RWPE1 (cell line): Measurements from ENCODE around the gene STK33.

Experiments used
- CTCF ChIA-PET: fragments of 350-600 bp; sonication (Branson Sonifier 250); formaldehyde crosslinking; extraction: SDS; loops from one replicate; lab custom pipeline; 2021; lab: Yijun Ruan, JAX
- POLR2A ChIA-PET: fragments of 400-600 bp; formaldehyde crosslinking; extraction: SDS; loops from one replicate; lab custom pipeline; 2020; ENCODE audit warnings: antibody characterized with exemption; ENCODE audit not compliant: low non-redundant PET; lab: Yijun Ruan, JAX
- DNase-seq: peaks from one replicate; pipeline ENCODE4 v3.0.0; 2012; ENCODE audit warnings: low spot score
- H3K27ac ChIP-seq: fragments of 450-650 bp; 2 replicates; pipeline ENCODE4 v1.5.1; 2017
- CTCF ChIP-seq: fragments of 450-650 bp; conservative IDR thresholded peaks from 2 replicates; pipeline ENCODE4 v1.5.1; 2017; ENCODE audit warnings: low read depth, mild to moderate bottlenecking

The STK33 gene

GRCh38 chr11:8584511-8584910 is 9.5 kb downstream of the STK33 start:
- no peak for DNase-seq
- H3K27ac ChIP-seq: no peak overlapping the region
- CTCF ChIA-PET: interaction anchor here (0.6 to 1.0 kb wide), 4 partner anchors 10 to 98 kb away, joined by 3 to 4 read pairs (median 3); partner anchors contain the start of genes STK33 and TRIM66
- TF ChIP-seq CTCF: no peak
- POLR2A ChIA-PET: interaction anchor here (0.7 kb wide), 1 partner anchor 10 kb away, joined by 4 read pairs; no protein-coding TSS in a partner anchor

DNA sequence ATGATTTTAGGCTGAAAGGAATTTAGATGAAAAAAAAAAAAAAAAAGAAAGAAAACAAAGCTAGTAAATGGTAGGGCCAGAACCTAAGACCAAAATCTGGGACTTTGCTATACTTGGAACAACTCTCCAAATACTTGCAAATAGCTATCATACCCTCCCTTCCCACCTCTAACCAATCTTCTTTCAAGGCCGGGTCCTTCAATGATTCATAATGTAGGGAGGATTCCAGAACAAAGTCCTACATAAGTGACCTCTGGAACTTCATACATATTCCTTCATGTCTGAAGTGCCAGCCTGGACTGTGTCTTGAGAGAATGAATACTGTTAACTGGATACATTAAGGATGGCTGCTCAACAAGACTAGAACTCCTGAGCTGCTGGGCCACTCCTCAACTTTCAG is 9.9 kb downstream of the STK33 start:
- ChIA-PET POLR2A (interaction anchor here (0.7 kb wide), 1 partner anchor 10 kb away, joined by 4 read pairs; no protein-coding TSS in a partner anchor), CTCF (interaction anchor here (0.6 to 1.0 kb wide), 3 partner anchors 10 to 98 kb away, joined by 3 read pairs; partner anchors contain the start of genes STK33 and TRIM66)
- TF ChIP-seq CTCF: no peak
- no peak for DNase-seq
- no peak overlapping the region for H3K27ac ChIP-seq

GRCh38 chr11:8581300-8581699 is 12.7 kb downstream of the STK33 start:
- no peak overlapping the region for H3K27ac ChIP-seq
- no peak for DNase-seq
- no peak for TF ChIP-seq CTCF
- CTCF ChIA-PET: no interaction called here
- POLR2A ChIA-PET: no interaction called here

DNA sequence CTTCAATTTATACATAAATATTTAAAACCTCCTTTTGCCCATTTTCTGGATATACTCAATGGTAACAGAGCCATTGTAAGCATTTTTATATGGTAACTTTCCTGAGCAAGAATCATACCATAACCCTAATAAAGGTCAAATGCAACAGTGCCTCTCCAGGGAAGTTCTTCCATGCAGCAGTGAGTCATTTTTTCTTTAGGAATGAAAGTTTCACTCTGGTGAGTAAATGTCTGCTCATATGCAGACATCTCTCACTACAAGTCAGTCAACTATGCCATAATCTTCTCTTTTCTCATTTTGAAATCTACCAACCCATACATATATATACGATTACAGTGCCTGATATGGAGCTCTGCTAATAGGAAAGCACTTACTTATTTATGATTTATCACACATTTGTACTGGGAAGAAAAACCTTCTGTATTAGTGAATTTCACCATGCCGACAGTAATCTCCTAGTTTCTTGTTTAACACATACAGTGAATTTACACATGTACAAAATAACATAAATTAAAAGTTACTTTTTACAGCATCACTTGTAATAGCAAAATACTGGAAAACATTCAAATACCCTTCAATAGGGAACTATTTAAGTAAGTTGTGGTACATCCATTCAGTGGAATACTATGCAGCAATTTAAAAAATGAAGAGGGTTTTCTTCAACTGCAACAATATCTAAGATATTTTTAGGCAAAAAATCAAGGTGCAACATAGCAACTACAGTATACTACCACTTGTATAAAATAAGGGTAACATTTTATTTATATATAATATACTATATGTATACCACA is 16.0 kb downstream of the STK33 start:
- DNase-seq: no peak
- ChIA-PET CTCF (interaction anchor here (0.7 kb wide), 1 partner anchor 19 kb away, joined by 3 read pairs; no protein-coding TSS in a partner anchor), POLR2A (no interaction called here)
- no peak for TF ChIP-seq CTCF
- no peak overlapping the region for H3K27ac ChIP-seq

DNA sequence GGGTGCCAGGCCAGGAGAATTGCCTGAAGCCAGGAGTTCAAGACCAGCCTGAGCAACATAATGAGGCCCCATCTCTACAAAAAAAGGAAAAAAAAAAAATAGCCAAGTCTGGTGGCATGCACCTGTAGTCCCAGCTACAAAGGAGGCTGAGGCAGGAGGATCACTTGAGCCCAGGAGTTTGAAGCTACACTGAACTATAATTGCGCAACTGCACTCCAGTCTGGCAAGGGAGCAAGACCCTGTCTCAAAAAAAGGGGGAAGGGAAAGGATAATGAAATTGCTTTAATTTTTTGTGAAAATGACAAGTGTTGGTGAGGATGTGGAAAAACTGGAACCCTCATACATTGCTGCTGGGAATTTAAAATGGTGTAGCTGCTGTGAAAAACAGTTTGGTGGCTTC is 19.2 kb downstream of the STK33 start:
- ChIA-PET POLR2A (no interaction called here), CTCF (interaction anchor here (0.6 kb wide), 1 partner anchor 1473 kb away, joined by 9 read pairs; no protein-coding TSS in a partner anchor)
- H3K27ac ChIP-seq: no peak overlapping the region
- DNase-seq: no peak
- no peak for TF ChIP-seq CTCF

GRCh38 chr11:8573777-8574176 is 20.3 kb downstream of the STK33 start:
- H3K27ac ChIP-seq: no peak overlapping the region
- ChIA-PET CTCF (interaction anchor here (0.6 kb wide), 1 partner anchor 30 kb away, joined by 3 read pairs; no protein-coding TSS in a partner anchor), POLR2A (interaction anchor here (0.5 kb wide), 1 partner anchor 10 kb away, joined by 4 read pairs; no protein-coding TSS in a partner anchor)
- no peak for DNase-seq
- TF ChIP-seq CTCF: no peak
